LNCAP (cell line): ENCODE measurements around the gene TBX1.

Experiments
- CTCF ChIP-seq: fragments of 450-650 bp; IDR thresholded peaks from 2 replicates; pipeline ENCODE4 v1.5.1; 2017; ENCODE audit warnings: mild to moderate bottlenecking

TBX1 gene

DNA sequence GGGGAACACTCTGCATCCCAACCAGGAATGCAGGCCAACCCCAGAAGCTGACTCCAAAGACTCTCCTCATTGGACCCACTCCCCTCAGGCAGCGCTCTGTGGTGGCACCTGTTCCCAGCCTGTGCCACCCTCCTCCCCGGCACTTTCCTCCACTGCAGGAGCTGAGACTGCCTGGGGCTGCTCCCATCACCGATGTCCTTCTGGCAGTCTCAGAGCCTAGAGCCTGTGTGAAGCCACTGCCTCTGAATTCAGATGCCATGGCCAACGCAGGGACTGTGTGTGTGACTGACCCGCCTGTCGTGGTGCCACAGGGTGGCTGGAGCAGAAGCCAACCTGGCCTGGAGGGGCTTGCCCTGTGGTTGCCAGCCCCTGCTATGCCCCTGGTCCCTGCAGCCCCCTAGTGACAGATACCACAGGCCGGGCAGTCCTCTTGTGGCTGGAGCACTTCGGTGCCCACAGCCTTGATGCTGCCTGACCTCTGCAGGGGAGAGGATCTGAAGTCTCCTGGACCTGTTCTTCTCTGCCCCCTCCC, 43.2 kb downstream of the TBX1 start:
- no peak for TF ChIP-seq CTCF

GRCh38 chr22:19805821-19806212, 45.2 kb downstream of the TBX1 start:
- TF ChIP-seq CTCF, result no peak

GRCh38 chr22:19806213-19807160, 45.9 kb downstream of the TBX1 start:
- no peak for TF ChIP-seq CTCF

DNA sequence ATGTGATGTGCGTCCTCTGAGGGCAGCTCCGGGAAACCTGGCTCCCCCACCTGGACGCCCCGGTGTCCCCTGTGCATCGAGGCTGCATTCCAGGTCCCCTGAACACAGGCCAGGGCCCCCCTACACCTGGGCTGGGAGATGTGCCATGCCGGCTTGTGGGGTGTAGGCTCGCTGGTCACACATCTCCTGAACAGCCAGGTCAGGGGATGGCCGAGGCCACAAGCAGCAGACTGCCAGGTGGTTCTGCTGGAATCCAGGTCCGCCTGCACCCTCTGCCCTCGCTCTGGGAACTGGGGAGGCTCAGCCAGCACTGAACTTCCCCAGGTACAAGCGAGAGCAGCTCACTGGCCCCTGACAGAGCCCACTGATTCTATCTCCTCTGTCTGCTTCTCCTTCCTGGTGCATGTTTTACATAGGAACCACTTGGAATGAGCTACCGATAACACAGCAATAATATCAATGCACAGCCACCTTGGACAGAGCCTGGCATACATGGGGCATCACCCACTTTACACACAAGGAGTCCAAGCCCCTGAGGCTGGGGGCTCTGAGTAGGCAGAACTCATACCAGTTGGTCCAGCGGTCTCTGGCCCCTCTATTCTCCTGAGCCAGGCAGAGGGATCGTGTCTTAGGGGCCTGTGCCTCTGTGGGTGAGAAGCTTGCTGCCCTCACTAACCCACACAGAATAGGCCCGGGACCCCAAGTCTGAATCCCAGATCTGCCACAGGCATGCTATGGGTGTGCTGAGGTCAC, 46.8 kb downstream of the TBX1 start:
- no peak for TF ChIP-seq CTCF

- no peak for TF ChIP-seq CTCF
Measured at GRCh38 chr22:19807914-19808872, 47.6 kb downstream of the TBX1 start.

DNA sequence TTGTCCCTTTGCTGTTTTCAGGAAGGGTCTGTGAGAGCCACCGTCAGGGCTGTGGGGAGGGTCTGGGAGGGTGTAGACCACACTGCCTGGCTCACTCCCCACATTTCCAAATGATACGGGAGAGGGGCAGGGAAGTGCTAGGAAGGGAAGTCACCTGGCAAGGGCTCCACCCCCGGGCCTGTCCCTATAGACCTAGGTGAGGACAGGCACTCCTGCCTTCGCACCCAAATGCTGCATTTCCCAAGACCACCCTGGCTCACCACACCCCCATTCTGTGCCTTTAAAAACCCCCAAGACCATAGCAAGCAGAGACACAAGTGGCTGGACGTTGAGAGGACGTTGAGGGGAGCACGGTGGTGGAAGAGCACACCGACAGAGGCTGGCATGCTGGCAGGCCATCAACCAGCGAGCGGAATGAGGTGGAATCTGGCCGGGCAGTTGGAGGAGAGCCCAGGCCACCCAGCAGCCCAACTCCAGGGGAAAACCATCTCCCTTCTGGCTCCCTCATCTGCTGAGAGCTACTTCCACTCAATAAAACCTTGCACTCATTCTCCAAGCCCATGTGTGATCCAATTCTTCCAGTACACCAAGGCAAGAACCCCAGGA, 48.4 kb downstream of the TBX1 start:
- no peak for TF ChIP-seq CTCF
